ENCODE results near the gene ARL6IP5.

The ARL6IP5 gene

GRCh38 chr3:69079269-69080159 lies 5.2 kb upstream of the ARL6IP5 start:
- in situ Hi-C loops (cut with HindIII; ENCODE audit: low sequenced_read_pairs): no loop called here
- no peak for DNase-seq (ENCODE audit: low read depth)
- peak overlapping the region; percentile 74 for H3K4me3 ChIP-seq (ENCODE audit: low read depth, low read length)
- no peak for TF ChIP-seq CTCF (IDR thresholded peaks at IDR 0.05; ENCODE audit: low read depth, low read length, missing control alignments)

- no peak for TF ChIP-seq CTCF (IDR thresholded peaks at IDR 0.05; ENCODE audit: low read depth, low read length, missing control alignments)
Measured at GRCh38 chr3:69080233-69080920, 4.4 kb upstream of the ARL6IP5 start, which contains the start of gene UBA3. UBA3 (minus strand) TSS chr3:69080365; CDS start chr3:69080353, 12 bp downstream.

GRCh38 chr3:69081583-69082262 lies 3.0 kb upstream of the ARL6IP5 start:
- H3K4me3 ChIP-seq (ENCODE audit: low read depth, low read length): no peak overlapping the region
- DNase-seq (ENCODE audit: low read depth): no peak
- in situ Hi-C loops (cut with HindIII; ENCODE audit: low sequenced_read_pairs): no loop called here
- no peak for TF ChIP-seq CTCF (IDR thresholded peaks at IDR 0.05; ENCODE audit: low read depth, low read length, missing control alignments)

More at GRCh38 chr3:69080233-69080920, 4.4 kb upstream of the ARL6IP5 start, which contains the start of gene UBA3:
- in situ Hi-C loops (cut with HindIII; ENCODE audit: low sequenced_read_pairs): no loop called here
- DNase-seq (ENCODE audit: low read depth): peak; percentile 62
- H3K4me3 ChIP-seq (ENCODE audit: low read depth, low read length): peak within 1 kb of the TSS; percentile 74

- in situ Hi-C loops (cut with HindIII; ENCODE audit: low sequenced_read_pairs): no loop called here
- no peak overlapping the region for H3K4me3 ChIP-seq (ENCODE audit: low read depth, low read length)
- TF ChIP-seq CTCF (IDR thresholded peaks at IDR 0.05; ENCODE audit: low read depth, low read length, missing control alignments): no peak
- DNase-seq (ENCODE audit: low read depth): no peak
Measured at GRCh38 chr3:69082361-69082760, 2.4 kb upstream of the ARL6IP5 start.

GRCh38 chr3:69082805-69083204 lies 1.9 kb upstream of the ARL6IP5 start:
- no peak for DNase-seq (ENCODE audit: low read depth)
- no peak overlapping the region for H3K4me3 ChIP-seq (ENCODE audit: low read depth, low read length)
- in situ Hi-C loops (cut with HindIII; ENCODE audit: low sequenced_read_pairs): no loop called here
- TF ChIP-seq CTCF (IDR thresholded peaks at IDR 0.05; ENCODE audit: low read depth, low read length, missing control alignments): no peak

- peak overlapping the region; percentile 92 for H3K4me3 ChIP-seq (ENCODE audit: low read depth, low read length)
Measured at GRCh38 chr3:69085168-69085832, 563 bp downstream of the ARL6IP5 start.

More at GRCh38 chr3:69085168-69085832, 563 bp downstream of the ARL6IP5 start:
- TF ChIP-seq CTCF (IDR thresholded peaks at IDR 0.05; ENCODE audit: low read depth, low read length, missing control alignments): no peak
- in situ Hi-C loops (cut with HindIII; ENCODE audit: low sequenced_read_pairs): no loop called here
- no peak for DNase-seq (ENCODE audit: low read depth)
